GM20431 (cell line): ENCODE measurements around the gene CDH23.

Source experiments
- in situ Hi-C: fragments of 300-500 bp; cut with MseI, MboI; formaldehyde crosslinking; loops from one replicate; pipeline ENCODE4 v1.15.0; 2020; ENCODE audit warnings: low sequenced_read_pairs; ENCODE audit not compliant: unreplicated experiment

Gene CDH23

DNA sequence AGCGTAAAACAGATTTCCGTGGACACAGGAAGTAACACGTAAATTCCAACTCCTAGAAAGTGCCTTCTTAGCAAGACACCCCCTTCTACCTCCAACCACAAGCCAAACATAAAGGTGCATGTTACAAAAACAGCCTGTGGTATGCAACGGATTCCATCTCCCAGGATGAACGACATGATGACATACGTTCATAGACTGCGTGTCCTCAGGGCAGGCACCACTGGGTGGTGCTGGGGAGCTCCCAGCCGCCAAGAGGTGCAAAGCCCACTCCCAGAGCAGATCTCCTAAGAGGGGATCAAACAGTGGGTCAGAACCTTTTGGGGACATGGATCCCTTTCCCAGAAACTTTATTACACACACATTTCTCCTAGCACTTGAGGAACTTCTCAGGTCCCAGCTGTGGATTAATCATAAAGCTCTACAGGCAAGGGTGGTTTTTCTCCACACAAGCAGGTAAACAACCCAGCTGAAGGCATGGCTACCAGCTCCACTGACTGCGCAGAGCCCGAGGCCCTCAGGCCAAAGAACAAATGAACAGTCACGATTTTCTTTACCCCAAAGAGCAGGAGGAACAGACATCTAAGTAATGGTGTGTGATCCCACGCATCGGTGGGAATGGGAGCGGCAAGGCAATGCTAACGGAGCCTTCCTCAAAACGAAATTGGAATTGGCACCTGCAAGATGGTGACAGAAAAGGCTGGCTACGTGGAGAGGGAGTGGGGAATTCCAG, 440.5 kb downstream of the CDH23 start:
- in situ Hi-C loops, result loop anchor here (10.0 kb wide), 1 partner anchor 58 kb away; no protein-coding TSS in a partner anchor

DNA sequence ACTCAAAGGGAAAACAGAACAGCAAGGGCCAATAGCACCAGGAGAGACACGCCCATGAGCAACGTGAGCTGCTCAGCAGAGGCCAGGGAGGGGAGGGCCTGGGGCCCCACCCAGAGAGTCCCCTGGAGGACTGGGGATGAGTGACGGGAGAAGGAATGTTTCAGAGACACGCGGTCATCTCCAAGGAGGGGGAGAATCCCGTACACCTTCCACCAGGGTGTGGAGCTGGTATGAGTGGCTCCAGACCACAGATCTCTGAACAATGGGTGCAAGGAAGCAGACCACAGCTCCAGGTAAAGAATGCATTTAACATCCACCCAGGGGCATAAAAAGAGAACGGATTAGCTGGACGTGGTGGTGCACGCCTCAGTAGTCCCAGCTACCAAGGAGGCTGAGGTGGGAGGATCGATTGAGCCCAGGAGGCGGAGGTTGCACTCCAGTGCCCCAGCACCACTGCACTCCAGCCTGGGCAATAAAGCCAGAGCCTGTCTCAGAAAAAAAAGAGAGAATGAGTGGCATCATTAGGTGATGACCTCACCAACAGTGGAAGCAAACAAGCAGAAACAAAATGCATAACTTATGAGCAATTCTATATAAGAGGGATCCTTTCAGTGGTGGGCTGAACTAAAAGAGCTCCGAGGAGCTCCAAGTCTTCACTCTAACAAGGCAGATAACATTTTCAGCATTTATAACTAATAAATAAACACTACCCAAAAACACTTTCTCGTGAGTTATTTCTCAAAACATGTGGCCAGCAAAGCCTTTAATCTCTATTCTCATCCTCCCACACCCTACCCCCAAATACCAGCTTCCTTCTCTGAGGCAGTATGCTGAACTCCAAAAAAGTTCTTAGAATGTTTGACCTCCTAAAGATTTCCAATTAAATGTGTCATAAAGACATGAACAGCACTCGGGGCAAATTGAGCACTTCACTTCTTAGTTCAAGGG, 441.8 kb downstream of the CDH23 start:
- in situ Hi-C loops, result loop anchor here (10.0 kb wide), 1 partner anchor 56 kb away; no protein-coding TSS in a partner anchor

DNA sequence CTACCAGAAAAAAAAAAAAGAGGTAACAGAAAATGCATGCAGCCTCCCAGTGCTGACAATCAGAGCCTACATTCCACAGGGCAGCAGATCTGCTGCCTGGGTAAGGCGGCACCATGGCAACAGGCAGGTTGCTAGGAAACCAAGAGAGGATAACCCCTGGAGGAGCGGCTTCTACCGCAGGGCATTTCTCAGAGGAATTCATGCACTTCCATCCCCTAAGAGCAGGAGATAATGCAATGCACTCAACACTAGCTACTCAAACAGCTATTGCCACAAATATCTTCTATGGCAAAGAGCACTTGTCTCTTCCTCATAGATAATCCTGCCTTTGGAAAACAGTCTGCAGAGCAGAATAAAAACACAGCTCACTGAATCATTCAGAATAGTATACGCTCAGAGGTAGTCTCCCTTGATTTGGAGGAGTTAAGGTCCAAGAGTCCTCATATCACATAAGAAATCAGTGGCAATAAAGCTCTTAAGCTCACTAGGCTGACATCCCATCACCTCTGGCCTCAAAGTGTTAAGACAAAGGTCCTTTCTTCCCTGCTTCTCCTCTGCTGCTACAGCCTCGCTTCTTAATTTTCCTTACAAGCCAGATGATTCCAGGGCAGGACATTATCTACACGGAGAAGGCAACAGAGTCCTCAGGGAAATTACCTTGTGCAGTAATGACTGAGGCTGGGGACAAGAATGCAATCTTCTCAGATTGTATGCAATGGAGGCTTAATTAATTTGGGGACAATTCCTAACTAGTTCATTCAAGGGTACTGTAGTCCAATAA, 443.6 kb downstream of the CDH23 start:
- in situ Hi-C loops, result no loop called here

DNA sequence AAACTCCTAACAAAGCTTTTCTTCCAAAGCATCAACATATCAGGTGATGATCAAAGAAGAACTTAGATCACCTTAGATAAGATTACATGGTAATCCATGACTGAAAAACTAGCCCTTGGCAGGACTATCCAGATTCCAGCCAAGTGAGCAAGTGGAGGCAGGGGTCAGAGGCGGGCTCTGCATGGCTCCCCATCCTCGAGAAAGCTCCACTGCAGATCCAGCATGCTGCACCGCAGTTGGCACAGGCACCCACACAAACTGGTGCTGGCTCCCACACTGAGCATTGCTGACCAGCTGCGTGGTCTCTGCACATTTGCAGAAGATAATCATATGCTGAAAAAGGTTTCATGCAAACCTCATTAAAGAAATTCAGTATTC, 444.2 kb downstream of the CDH23 start:
- in situ Hi-C loops, result no loop called here

DNA sequence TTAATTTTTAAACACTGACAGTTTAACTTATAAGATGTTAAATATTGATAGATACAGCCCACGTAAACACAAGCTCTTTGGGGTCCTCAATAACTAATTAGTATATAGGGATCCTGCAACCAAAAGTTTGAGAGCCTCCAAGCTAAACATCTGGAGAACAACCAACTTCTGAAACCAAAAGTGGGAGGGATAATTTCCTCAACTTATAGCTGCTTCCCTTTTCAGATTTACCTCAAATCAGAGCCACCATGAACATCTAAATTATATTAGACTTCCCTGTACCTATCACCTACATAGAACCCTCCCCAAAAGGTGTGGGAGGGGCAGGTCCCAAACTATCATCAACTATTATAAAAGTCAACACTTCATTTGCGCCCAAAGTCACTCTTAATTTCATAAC, 445.7 kb downstream of the CDH23 start:
- in situ Hi-C loops, result no loop called here

DNA sequence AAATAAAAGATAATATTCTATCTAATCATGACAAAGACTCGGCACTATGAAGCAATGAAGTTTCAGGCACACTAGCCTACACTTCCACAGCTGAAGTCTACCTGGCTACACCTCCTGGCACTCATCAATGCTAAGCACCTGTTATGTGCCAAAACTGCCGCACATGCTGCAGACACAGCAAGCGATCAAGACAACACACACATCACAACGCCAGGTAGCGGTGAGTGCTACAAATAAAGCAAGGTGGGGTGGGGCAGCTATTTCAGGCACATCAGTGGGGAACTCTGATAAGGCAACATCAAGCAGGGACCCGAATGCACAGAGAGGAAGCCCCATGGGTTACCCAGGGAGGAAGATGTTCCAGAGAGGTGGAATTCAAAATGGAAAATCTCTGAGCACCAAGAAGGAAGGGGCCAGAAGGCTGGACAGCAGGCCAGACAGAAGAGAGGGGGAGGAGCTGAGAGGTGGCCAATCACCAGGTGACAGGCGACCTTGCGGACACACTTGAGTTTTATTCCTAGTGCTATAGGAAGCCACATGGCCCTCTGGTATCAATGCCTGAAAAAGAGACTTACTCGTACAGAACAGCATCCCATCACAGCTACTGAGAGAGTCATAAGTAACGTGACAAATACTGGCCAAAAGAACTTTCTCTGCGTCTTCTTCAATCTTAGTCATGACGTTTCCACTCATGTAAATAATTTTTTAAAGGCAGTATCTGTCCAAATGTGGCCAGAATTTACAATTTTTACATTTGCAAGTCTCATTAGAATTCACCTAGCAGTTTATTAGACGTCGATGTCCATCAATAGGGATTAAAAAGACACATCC, 446.4 kb downstream of the CDH23 start:
- in situ Hi-C loops, result no loop called here

DNA sequence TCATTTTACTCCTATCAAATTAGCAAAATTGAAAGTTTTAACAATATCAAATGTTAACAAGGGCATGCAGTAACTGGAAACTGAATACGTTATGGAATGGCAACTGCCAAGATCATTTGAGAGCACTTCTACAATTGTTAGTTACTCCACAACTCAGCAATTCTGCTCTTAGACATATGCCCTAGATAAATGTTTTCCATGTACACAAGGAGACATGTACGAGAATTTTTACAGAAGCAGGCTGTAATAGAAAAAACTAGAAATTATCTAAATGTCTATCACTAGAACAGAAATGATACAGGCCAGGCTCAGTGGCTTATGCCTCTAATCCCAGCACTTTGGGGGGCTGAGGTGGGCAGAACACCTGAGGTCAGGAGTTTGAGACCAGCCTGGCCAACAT, 447.4 kb downstream of the CDH23 start:
- in situ Hi-C loops, result no loop called here

DNA sequence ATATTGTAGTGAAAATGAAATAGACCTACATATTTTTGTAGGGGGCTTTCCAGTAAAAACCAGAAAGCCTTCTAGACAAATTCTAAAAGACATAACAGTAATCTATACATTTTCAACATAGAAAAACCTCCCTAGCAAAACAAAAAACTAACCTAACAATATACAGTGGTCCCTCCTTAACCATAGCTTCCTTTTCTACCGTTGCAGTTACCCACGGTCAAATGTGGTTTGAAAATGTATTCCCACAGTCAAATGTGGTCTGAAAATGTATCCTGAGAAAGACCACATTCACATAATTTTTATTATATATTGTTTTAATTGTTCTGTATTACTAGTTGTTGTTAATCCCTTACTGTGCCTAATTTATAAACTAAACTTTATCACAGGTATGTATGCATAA, 448.0 kb downstream of the CDH23 start:
- in situ Hi-C loops, result no loop called here

DNA sequence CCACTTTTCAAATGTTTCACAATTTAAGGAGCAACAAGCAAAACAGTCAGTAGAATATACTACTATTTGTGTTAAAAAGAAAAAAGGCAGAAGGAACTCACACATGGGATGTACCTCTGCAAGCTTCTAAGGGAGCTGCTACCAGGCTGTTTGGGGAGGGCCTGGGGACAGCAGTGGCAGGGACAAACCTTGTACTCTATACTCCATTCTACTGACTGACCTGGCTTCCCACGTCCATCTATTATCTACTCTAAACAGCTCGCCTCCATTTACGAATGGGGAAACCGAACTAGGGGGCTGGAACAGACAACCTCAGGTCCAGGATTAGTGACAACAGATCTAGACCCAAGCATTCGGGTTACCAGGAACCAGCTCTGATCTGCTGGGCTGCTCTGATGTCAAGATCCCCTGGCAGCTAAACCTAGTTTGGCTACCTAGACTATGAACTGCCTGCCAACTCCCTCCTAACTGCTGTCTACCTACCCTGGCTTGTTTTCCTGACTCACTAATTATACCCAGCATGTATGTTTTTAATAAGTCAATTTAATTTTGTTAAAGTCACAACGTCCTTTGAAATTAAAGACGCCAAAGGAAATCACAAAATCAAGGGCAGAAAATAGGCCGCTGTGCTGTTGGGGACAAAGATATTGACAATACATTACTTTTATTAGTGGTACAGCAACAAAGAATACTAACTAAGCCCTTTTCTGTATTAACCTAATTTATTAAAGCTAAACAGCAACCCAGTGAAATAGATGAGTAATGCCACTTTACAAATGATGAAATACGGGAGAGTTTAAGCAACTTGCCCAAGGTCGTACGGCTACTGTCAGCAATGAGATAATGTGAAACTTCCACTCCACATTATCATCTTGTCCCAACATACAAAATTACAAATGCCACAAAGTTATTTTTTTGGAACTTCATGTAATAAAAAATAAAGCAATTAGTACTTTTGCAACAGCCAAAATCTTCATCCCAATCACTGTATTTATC, 449.0 kb downstream of the CDH23 start:
- in situ Hi-C loops, result no loop called here

DNA sequence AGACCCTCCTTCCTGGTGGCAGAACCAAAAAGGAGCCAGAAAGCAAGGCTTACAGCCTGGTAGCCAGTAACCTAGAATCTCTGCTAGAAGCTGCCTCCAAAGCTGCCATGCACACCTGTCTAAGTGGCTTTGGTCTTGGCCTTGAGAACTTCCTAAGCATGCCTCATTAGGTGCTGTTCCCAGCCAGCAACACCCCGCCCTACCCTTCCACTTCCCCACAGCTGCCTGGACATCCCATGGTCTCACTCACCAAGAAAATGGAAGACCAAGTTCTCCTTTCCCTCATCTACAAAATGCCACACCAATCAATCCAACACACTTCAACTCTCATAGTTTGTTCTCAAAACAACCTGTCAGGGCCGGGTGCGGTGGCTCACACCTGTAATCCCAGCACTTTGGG, 450.1 kb downstream of the CDH23 start:
- in situ Hi-C loops, result no loop called here

DNA sequence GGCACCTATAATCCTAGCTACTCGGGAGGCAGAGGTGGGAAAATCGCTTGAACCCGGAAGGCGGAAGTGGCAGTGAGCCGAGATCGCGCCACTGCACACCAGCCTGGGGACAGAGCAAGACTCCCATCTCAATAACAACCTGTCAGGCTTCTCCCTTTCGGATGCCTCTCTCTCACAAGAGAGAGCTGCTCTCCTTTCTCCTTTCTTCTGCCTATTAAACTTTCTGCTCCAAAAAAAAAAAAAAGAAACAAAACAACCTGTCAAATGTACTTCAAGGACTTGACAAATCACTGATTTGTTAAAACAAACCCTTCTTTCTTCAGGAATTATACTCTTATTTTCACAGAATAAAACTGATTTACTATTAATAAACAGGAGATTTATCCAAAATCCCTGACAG, 450.7 kb downstream of the CDH23 start:
- in situ Hi-C loops, result no loop called here

DNA sequence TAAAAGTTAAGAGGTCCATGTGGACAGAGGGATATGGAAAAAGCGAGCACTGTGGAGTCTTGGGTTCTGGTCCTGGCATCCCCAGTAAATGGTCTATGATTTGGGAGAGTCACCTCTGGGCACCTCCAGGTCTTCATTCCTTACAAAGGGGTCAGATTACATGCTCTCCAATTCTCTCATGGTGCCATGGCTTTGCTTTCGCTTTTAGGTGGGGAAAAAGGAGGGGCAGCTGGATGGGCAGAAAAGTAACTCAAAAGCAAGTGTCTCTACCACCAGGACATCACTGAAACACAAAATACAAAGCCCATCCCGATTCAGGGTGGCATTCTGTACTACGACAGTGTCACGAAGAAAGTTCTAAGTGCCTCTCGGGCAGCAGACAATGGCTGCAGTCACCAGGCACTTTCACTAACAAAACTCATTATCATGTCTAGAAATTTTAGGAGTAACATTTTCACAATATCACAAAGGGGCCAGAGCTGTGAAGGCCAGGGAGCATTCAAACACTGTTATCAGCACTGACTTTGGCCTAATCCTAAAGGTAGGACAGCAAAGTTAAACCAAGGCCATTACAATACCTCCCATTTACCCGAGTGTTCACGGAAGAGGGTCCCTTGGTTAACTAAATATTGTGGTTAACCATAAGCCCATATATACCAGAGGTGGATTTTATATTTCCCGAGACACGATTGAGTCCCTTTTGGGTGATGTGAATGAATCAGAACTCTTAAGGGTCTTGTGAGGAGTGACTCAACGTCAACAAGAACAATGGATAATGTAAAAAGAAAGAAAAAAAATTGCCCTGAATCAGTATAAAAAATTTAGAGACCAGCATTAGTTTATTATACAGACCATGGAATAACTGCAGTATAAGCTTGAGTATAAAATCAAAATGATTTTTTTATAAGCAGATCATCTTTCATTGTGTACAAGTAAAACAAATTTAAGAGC, 451.9 kb downstream of the CDH23 start:
- in situ Hi-C loops, result no loop called here

DNA sequence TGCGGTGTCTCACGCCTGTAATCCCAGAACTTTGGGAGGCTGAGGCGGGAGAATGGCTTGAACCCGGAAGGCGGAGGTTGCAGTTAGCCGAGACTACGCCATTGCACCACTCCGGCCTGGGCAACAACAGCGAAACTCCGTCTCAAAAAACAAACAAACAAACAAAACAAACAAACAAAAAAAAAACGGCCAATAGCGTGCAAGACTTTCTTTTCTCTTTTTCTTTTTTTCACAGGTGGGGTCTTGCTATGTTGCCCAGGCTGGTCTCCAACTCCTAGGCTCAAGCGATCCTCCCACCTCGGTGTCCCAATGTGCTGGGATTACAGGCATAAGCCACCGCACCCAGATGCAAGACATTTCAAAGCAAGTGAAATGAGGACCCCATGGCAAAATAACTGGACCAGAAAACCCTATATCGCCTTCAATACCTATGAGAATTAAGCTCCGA, 452.8 kb downstream of the CDH23 start:
- in situ Hi-C loops, result no loop called here

DNA sequence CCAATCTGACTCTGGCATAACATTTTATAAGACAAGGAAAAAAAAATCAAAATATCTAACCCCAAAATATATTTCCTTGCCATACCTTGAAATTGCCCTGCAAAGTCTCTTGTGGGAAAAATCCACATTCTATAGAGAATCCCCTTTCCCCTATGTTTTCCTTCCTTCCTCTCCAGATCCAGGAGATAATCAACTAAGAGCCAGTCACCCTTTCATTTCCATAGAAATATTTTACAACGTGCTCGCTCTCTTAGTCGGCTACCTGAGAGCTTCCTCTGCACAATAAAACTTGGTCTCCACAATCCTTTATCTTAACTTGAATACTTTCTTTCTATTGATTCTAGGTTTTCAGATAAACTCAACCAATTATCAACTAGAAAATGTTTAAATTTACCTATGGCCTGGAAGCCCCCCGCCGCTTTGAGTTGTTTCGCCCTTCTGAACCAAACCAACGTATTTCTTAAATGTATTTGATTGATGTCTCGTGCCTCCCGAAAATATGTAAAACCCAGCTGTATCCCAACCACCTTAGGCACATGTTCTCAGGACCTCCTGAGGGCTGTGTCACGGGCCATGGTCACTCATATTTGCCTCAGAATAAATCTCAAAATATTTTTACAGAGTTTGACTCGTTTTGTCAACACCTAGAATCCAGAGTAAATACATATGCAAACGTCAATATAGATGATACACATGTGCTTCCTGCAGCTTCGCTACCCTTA, 453.5 kb downstream of the CDH23 start:
- in situ Hi-C loops, result no loop called here

DNA sequence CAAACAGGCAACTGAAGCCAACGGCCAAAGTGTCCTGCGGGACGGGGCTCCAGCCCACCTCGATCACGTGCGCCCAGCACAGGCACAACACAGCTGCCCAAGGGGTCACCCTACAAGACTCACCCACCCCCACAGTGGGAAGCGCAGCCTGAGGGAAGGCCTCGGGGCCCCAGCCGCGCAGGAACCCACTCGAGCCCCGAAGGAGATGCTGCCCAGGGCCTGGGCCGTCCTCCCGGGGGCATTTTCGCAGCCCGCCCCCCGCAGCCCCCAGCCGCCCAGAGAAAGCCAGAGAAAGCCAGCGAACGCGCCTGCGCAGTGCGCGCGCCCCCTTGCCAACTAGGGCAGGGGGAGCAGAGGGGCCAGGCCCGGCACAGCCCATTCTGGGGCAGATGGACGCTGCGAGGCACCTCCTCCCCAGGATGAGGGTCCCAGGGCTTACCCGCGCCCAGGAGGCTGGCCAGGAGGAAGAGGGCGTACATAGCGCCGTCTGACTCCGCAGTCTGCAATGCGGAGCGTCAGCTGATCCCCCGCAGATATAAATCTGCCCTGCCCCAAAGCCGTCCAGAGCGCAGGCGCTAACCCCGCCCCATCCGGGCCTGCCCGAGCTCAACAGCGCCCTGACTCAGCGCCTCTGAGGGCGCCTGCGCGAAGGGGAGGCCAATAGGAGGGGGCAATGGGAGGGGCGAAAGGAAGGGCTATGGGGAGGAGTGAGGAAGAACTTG, 454.2 kb downstream of the CDH23 start, which contains the start of gene PSAP:
PSAP (minus strand) TSS at position 509 of the 722 bp plus-strand sequence; CDS start at position 479, 30 bp downstream.
- in situ Hi-C loops, result no loop called here
